ENCODE results near the gene PIK3R5.

DNA sequence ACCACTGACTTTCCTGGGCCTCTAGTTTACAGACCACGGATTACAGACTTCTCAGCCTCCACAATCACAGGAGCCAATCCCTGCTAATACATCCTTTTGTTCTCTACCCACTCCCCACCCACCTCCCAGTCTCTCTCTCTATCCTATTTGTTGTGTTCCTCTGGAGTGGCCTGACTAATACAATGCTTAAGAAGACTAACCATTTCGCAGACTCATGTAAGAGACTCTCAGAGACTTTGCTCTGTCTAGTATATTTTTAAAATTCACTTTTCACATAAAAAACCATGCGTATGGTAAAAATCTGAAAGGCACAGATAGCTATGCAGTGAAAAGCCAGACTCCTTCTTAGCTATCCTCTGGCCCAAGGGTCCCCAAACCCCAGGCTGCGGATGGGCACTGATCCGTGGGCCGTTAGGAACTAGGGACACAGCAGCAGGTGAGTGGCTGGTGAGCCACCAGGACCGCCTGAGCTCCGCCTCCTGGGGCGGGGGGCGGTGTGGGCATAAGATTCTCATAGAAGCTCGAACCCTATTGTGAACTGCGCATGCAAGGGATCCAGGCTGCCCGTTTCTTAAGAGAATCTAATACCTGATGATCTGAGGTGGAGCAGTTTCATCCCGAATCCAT, 105.6 kb downstream of the PIK3R5 start:
- no peak for TF ChIP-seq SMAD3 (CRISPR knock-in tag; IDR thresholded peaks at IDR 0.05; ENCODE audit: borderline replicate concordance)
- TF ChIP-seq TEAD1 (CRISPR knock-in tag; IDR thresholded peaks at IDR 0.05) = no peak
- TF ChIP-seq, protein P1, sequence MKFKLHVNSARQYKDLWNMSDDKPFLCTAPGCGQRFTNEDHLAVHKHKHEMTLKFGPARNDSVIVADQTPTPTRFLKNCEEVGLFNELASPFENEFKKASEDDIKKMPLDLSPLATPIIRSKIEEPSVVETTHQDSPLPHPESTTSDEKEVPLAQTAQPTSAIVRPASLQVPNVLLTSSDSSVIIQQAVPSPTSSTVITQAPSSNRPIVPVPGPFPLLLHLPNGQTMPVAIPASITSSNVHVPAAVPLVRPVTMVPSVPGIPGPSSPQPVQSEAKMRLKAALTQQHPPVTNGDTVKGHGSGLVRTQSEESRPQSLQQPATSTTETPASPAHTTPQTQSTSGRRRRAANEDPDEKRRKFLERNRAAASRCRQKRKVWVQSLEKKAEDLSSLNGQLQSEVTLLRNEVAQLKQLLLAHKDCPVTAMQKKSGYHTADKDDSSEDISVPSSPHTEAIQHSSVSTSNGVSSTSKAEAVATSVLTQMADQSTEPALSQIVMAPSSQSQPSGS (CRISPR knock-in tag; IDR thresholded peaks at IDR 0.05; ENCODE audit: borderline replicate concordance, low read depth) = no peak
- no peak for TF ChIP-seq SP1 (CRISPR knock-in tag; conservative IDR thresholded peaks at IDR 0.05)
- TF ChIP-seq MAX (CRISPR knock-in tag; IDR thresholded peaks at IDR 0.05) = no peak
- TF ChIP-seq, protein P2, sequence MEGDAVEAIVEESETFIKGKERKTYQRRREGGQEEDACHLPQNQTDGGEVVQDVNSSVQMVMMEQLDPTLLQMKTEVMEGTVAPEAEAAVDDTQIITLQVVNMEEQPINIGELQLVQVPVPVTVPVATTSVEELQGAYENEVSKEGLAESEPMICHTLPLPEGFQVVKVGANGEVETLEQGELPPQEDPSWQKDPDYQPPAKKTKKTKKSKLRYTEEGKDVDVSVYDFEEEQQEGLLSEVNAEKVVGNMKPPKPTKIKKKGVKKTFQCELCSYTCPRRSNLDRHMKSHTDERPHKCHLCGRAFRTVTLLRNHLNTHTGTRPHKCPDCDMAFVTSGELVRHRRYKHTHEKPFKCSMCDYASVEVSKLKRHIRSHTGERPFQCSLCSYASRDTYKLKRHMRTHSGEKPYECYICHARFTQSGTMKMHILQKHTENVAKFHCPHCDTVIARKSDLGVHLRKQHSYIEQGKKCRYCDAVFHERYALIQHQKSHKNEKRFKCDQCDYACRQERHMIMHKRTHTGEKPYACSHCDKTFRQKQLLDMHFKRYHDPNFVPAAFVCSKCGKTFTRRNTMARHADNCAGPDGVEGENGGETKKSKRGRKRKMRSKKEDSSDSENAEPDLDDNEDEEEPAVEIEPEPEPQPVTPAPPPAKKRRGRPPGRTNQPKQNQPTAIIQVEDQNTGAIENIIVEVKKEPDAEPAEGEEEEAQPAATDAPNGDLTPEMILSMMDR (IDR thresholded peaks at IDR 0.05) = no peak
- no peak for TF ChIP-seq GRHL2 (CRISPR knock-in tag; IDR thresholded peaks at IDR 0.05; ENCODE audit: insufficient replicate concordance, severe bottlenecking)
- TF ChIP-seq, protein P3, sequence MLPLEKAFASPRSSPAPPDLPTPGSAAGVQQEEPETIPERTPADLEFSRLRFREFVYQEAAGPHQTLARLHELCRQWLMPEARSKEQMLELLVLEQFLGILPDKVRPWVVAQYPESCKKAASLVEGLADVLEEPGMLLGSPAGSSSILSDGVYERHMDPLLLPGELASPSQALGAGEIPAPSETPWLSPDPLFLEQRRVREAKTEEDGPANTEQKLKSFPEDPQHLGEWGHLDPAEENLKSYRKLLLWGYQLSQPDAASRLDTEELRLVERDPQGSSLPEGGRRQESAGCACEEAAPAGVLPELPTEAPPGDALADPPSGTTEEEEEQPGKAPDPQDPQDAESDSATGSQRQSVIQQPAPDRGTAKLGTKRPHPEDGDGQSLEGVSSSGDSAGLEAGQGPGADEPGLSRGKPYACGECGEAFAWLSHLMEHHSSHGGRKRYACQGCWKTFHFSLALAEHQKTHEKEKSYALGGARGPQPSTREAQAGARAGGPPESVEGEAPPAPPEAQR (CRISPR knock-in tag; IDR thresholded peaks at IDR 0.05) = no peak

Measured in WTC11 (cell line).